H1 (cell line): ENCODE results near the gene DPM2. TPM values are rescaled to one million over a fixed set of nuclear protein-coding genes. Genes with fewer than 3 reads are reported as not detected.

ENCODE experiments used
- CTCF ChIA-PET: fragments of 300-600 bp; sonication (Branson Sonifier 250); formaldehyde crosslinking; loops from one replicate; lab custom pipeline; 2021; ENCODE audit not compliant: partially characterized antibody; lab: Charles Lee
- POLR2A ChIA-PET: fragments of 300-600 bp; sonication (Branson Sonifier 250); formaldehyde crosslinking; loops from one replicate; lab custom pipeline; 2021; ENCODE audit warnings: inconsistent platforms; ENCODE audit not compliant: partially characterized antibody; lab: Charles Lee
- DNase-seq, 2 experiments: peaks; one replicate each; pipeline versions ENCODE4 v3.0.0 to v3.0.0-alpha.2; 2010 to 2022; ENCODE audit warnings: low spot score in 2 of 2, low read depth in 1 of 2, mixed read lengths in 1 of 2
- FAIRE-seq: peaks from 2 replicates; lab custom pipeline; 2011; peaks lifted over from hg19 to GRCh38; lab: Jason Lieb, UNC
- H2AFZ ChIP-seq: 2 replicates; pipeline ENCODE4 v1.8.1; 2012; ENCODE audit warnings: low read length, inconsistent platforms
- H2AK5ac ChIP-seq: 2 replicates; pipeline ENCODE4 v1.6.1; 2013; ENCODE audit warnings: low read depth, low read length
- H2BK120ac ChIP-seq: replicated peaks from 2 replicates; pipeline ENCODE3; 2013; ENCODE audit warnings: low read depth, low read length, inconsistent platforms
- H2BK12ac ChIP-seq: 2 replicates; pipeline ENCODE4 v1.6.1; 2013; ENCODE audit warnings: low read depth, low read length
- H2BK15ac ChIP-seq: 2 replicates; pipeline ENCODE4 v1.6.1; 2013; ENCODE audit warnings: low read length
- H2BK20ac ChIP-seq: 2 replicates; pipeline ENCODE4 v1.6.1; 2013; ENCODE audit warnings: low read length
- H2BK5ac ChIP-seq: 2 replicates; pipeline ENCODE4 v1.6.1; 2013; ENCODE audit warnings: low read depth, low read length
- H3K14ac ChIP-seq: 2 replicates; pipeline ENCODE4 v1.6.1; 2013; ENCODE audit warnings: inconsistent platforms; ENCODE audit not compliant: insufficient read length
- H3K18ac ChIP-seq: 2 replicates; pipeline ENCODE4 v1.6.1; 2013; ENCODE audit warnings: low read length; ENCODE audit errors: extremely low read depth
- H3K23ac ChIP-seq: 2 replicates; pipeline ENCODE4 v1.6.1; 2013; ENCODE audit warnings: inconsistent platforms; ENCODE audit not compliant: insufficient read length
- H3K23me2 ChIP-seq: 2 replicates; pipeline ENCODE4 v1.6.1; 2013; ENCODE audit warnings: low read depth, low read length
- H3K27ac ChIP-seq: 2 replicates; pipeline ENCODE4 v1.6.1; 2011; ENCODE audit warnings: low read depth, low read length, inconsistent platforms
- H3K27me3 ChIP-seq, 4 experiments: replicated peaks in 1 of 4; 1 replicate in 1 of 4; 2 replicates in 3 of 4; pipeline versions ENCODE4 v1.6.1 to v1.8.1; 2011 to 2013; ENCODE audit warnings: low read length in 3 of 4, mild to moderate bottlenecking in 3 of 4, inconsistent platforms in 2 of 4, mixed read lengths in 2 of 4, moderate library complexity in 1 of 4; ENCODE audit not compliant: control insufficient read depth in 3 of 4, insufficient read depth in 3 of 4; ENCODE audit errors: extremely low read depth in 1 of 4
- H3K36me3 ChIP-seq, 4 experiments: 2 replicates each; pipeline versions ENCODE4 v1.6.1 to v1.8.1; 2011 to 2013; ENCODE audit warnings: mild to moderate bottlenecking in 4 of 4, low read length in 3 of 4, moderate library complexity in 2 of 4, control low read depth in 1 of 4, inconsistent platforms in 1 of 4; ENCODE audit not compliant: insufficient read depth in 4 of 4, control insufficient read depth in 2 of 4
- H3K4ac ChIP-seq: replicated peaks from 2 replicates; pipeline ENCODE3; 2013; ENCODE audit warnings: low read length, low read depth, mixed read lengths, inconsistent platforms; ENCODE audit not compliant: insufficient read length
- H3K4me1 ChIP-seq, 4 experiments: replicated peaks in 1 of 4; 1 replicate in 1 of 4; 2 replicates in 3 of 4; pipeline versions ENCODE4 v1.6.1 to v1.8.1; 2011 to 2013; ENCODE audit warnings: low read length in 3 of 4, inconsistent platforms in 2 of 4, mixed read lengths in 1 of 4; ENCODE audit not compliant: insufficient read depth in 4 of 4, control insufficient read depth in 3 of 4
- H3K4me2 ChIP-seq, 2 experiments: 2 replicates each; pipeline versions ENCODE4 v1.6.1 to v1.8.1; 2011 to 2013; ENCODE audit warnings: low read depth in 2 of 2, low read length in 2 of 2, control low read depth in 1 of 2, inconsistent platforms in 1 of 2, mild to moderate bottlenecking in 1 of 2; ENCODE audit not compliant: insufficient read depth in 1 of 2
- H3K4me3 ChIP-seq, 4 experiments: fragments of 200-600, 300-600 bp in 1 of 4; sonication (generic), shearing (Covaris generic), sonication (Bioruptor Twin) in 1 of 4; 2 replicates each; pipeline versions ENCODE4 v1.5.1 to v1.8.1; 2011 to 2016; ENCODE audit warnings: low read length in 4 of 4, low read depth in 3 of 4, control low read depth in 2 of 4, inconsistent platforms in 2 of 4, mild to moderate bottlenecking in 2 of 4, mixed read lengths in 1 of 4, moderate library complexity in 1 of 4; ENCODE audit not compliant: insufficient read depth in 2 of 4; ENCODE audit errors: extremely low read depth in 1 of 4
- H3K56ac ChIP-seq: replicated peaks from 2 replicates; pipeline ENCODE3; 2013; ENCODE audit warnings: low read depth, mild to moderate bottlenecking, mixed read lengths, low read length, inconsistent platforms; ENCODE audit not compliant: insufficient read length
- H3K79me1 ChIP-seq: 2 replicates; pipeline ENCODE4 v1.6.1; 2013; ENCODE audit warnings: low read depth, low read length, control low read depth
- H3K79me2 ChIP-seq, 2 experiments: 2 replicates each; pipeline versions ENCODE4 v1.6.1 to v1.8.1; 2012 to 2013; ENCODE audit warnings: low read length in 2 of 2, mild to moderate bottlenecking in 2 of 2, inconsistent platforms in 1 of 2; ENCODE audit not compliant: insufficient read depth in 2 of 2, control insufficient read depth in 1 of 2
- H3K9ac ChIP-seq, 4 experiments: replicated peaks in 1 of 4; 1 replicate in 1 of 4; 2 replicates in 3 of 4; pipeline versions ENCODE4 v1.6.1 to v1.8.1; 2011 to 2013; ENCODE audit warnings: low read depth in 3 of 4, low read length in 3 of 4, control low read depth in 2 of 4, mild to moderate bottlenecking in 2 of 4, moderate library complexity in 2 of 4, inconsistent platforms in 1 of 4; ENCODE audit errors: extremely low read depth in 1 of 4
- H3K9me3 ChIP-seq, 2 experiments: 2 replicates each; pipeline versions ENCODE4 v1.6.1 to v1.8.1; 2012 to 2013; ENCODE audit warnings: mild to moderate bottlenecking in 2 of 2, moderate library complexity in 2 of 2, control low read depth in 1 of 2, inconsistent platforms in 1 of 2, low read depth in 1 of 2, low read length in 1 of 2, mixed read lengths in 1 of 2; ENCODE audit not compliant: insufficient read depth in 2 of 2
- H4K20me1 ChIP-seq, 2 experiments: replicated peaks in 1 of 2; 2 replicates each; pipeline versions ENCODE3 to v1.8.1; 2011 to 2013; ENCODE audit warnings: inconsistent platforms in 2 of 2, low read length in 2 of 2, mild to moderate bottlenecking in 1 of 2; ENCODE audit not compliant: insufficient read depth in 2 of 2, control insufficient read depth in 1 of 2
- H4K5ac ChIP-seq: 2 replicates; pipeline ENCODE4 v1.6.1; 2013; ENCODE audit warnings: low read length, low read depth, mixed read lengths, inconsistent platforms; ENCODE audit not compliant: insufficient read length
- H4K8ac ChIP-seq: 2 replicates; pipeline ENCODE4 v1.8.0; 2013; ENCODE audit warnings: mild to moderate bottlenecking, moderate library complexity, low read length, inconsistent platforms; ENCODE audit not compliant: insufficient read depth; ENCODE audit errors: extremely low read depth
- H4K91ac ChIP-seq: replicated peaks from 2 replicates; pipeline ENCODE3; 2013; ENCODE audit warnings: low read length, mixed read lengths, inconsistent platforms; ENCODE audit not compliant: insufficient read length
- GABPA ChIP-seq: IDR thresholded peaks from 2 replicates; pipeline ENCODE4 v1.6.1; 2011; ENCODE audit warnings: mild to moderate bottlenecking, low read length, moderate library complexity, borderline replicate concordance; ENCODE audit not compliant: insufficient read depth
- JUN ChIP-seq: IDR thresholded peaks from 2 replicates; pipeline ENCODE4 v1.6.1; 2011; ENCODE audit warnings: low read depth, mild to moderate bottlenecking, improper control_type of control experiment, low read length
- KDM1A ChIP-seq: fragments of 200-600, 300-600 bp; sonication (generic); IDR thresholded peaks from 2 replicates; pipeline ENCODE4 v1.7.1; 2016; ENCODE audit warnings: mild to moderate bottlenecking, low read length, borderline replicate concordance
- KDM4A ChIP-seq: IDR thresholded peaks from one replicate; pipeline ENCODE4 v1.7.1; 2012; ENCODE audit warnings: low read depth, mild to moderate bottlenecking, moderate library complexity, low read length, inconsistent platforms; ENCODE audit not compliant: severe bottlenecking
- POLR2AphosphoS5 ChIP-seq: IDR thresholded peaks from 2 replicates; pipeline ENCODE4 v1.6.1; 2011; ENCODE audit warnings: low read depth, low read length
- RAD21 ChIP-seq, 2 experiments: IDR thresholded peaks in 1 of 2; conservative IDR thresholded peaks in 1 of 2; 2 replicates each; pipeline ENCODE4 v1.6.1; 2011; ENCODE audit warnings: low read depth in 2 of 2, low read length in 2 of 2, improper control_type of control experiment in 1 of 2, inconsistent platforms in 1 of 2, mild to moderate bottlenecking in 1 of 2, moderate library complexity in 1 of 2
- RBBP5 ChIP-seq: IDR thresholded peaks from 2 replicates; pipeline ENCODE4 v1.7.1; 2012; ENCODE audit warnings: low read depth, mild to moderate bottlenecking, inconsistent platforms, low read length, moderate library complexity, borderline replicate concordance
- SAP30 ChIP-seq: fragments of 300-600 bp; sonication (generic); IDR thresholded peaks from 2 replicates; pipeline ENCODE4 v1.7.1; 2012; ENCODE audit warnings: low read length, moderate library complexity, mild to moderate bottlenecking, inconsistent platforms; ENCODE audit not compliant: insufficient read depth, insufficient replicate concordance
- SIN3A ChIP-seq, 2 experiments: IDR thresholded peaks in 1 of 2; conservative IDR thresholded peaks in 1 of 2; 2 replicates each; pipeline ENCODE4 v1.6.1; 2011 to 2012; ENCODE audit warnings: low read length in 2 of 2, improper control_type of control experiment in 1 of 2, low read depth in 1 of 2, mild to moderate bottlenecking in 1 of 2
- TAF1 ChIP-seq: IDR thresholded peaks from 2 replicates; pipeline ENCODE4 v1.6.1; 2011; ENCODE audit warnings: mild to moderate bottlenecking, low read depth, low read length
- TAF7 ChIP-seq: optimal IDR thresholded peaks from 2 replicates; pipeline ENCODE3; 2011; ENCODE audit warnings: low read depth, mild to moderate bottlenecking, inconsistent platforms, low read length, moderate library complexity, borderline replicate concordance
- YY1 ChIP-seq: IDR thresholded peaks from 2 replicates; pipeline ENCODE4 v1.6.1; 2011; ENCODE audit warnings: low read depth, mild to moderate bottlenecking, low read length
- WGBS, 2 experiments: shearing (Covaris generic) in 1 of 2; methylation state at CpG; one replicate each; pipeline versions ENCODE4 v1.1.6 to v1.1.7; 2013 to 2015; ENCODE audit warnings: low lambda C conversion rate in 2 of 2, mixed read lengths in 2 of 2, inconsistent platforms in 1 of 2, low coverage in 1 of 2, missing lambda C conversion rate in 1 of 2; ENCODE audit not compliant: insufficient replicate concordance in 2 of 2, insufficient coverage in 1 of 2, insufficient read length in 1 of 2; ENCODE audit errors: extremely low coverage in 1 of 2, missing lambda C conversion rate in 1 of 2; 5-methylcytosine and 5-hydroxymethylcytosine counted together
- polyA plus RNA-seq, 7 experiments: library from polyadenylated mRNA; depleted of rRNA in 3 of 7; stranded (reverse) in 5 of 7; unstranded in 2 of 7; fragments of >200 nt in 5 of 7; fragments of 200-250 nt in 2 of 7; gene quantifications; 1 replicate in 5 of 7; 2 replicates in 1 of 7; 4 replicates in 1 of 7; pipeline versions ENCODE4 v1.2.1 to v1.2.3, GENCODE V29; 2011 to 2013; ENCODE audit warnings: missing spikeins in 2 of 7, mixed read lengths in 2 of 7
- total RNA-seq: library from RNA; stranded (reverse); fragmentation: NEBNext Ultra II Directional; extraction: Animal tissue kit (Norgen Biotek cat#: 25700); gene quantifications from 2 replicates; pipeline ENCODE4 v1.2.1, GENCODE V29; 2021

DPM2 gene
- total and polyA plus RNA-seq, 2 of the 8 experiments (the other 6 are each of a cell fraction or from before 2014, with no cell fraction given), result 45.4 to 95.4 TPM

GRCh38 chr9:127983847-127984289 lies 46.2 kb upstream of the DPM2 start:
- H4K20me1 ChIP-seq, result peaks cover 9 to 10% of the 10 kb centered on the region in 2 experiments
- 0 out of 2 replicates have a peak overlapping the region, but pooled peaks have one; percentile 27 for H2BK12ac ChIP-seq
- no peak overlapping the region for H3K4me3 ChIP-seq
- H3K23me2 ChIP-seq, result peaks cover 6% of the 10 kb centered on the region; the same call in 1 of the 2 replicates
- 94% methylated on average over 9 of the region's 9 CpGs; no CpG with 5 or more reads in 1 of the 2 experiments for WGBS, 2 experiments
- H3K4ac ChIP-seq, result peak overlapping the region; percentile 16
- H2AK5ac ChIP-seq, result no peak overlapping the region
- H4K8ac ChIP-seq, result no peak overlapping the region
- no peak overlapping the region for H4K5ac ChIP-seq
- no peak overlapping the region for H2BK15ac ChIP-seq
- H2BK120ac ChIP-seq, result peak overlapping the region; percentile 21
- H3K4me1 ChIP-seq, result peaks cover 0 to 15% (median 10%) of the 10 kb centered on the region in 4 experiments; a peak in 6 of 7 replicates
- peak overlapping the region; percentile 84 for H4K91ac ChIP-seq
- ChIA-PET CTCF (interaction anchor here (0.9 to 7.9 kb wide), 4 partner anchors 37 to 121 kb away, joined by 3 to 49 read pairs (median 12); no protein-coding TSS in a partner anchor), POLR2A (interaction anchor here (0.6 to 4.1 kb wide), 3 partner anchors 19 to 43 kb away, joined by 3 to 10 read pairs (median 3); no protein-coding TSS in a partner anchor)
- peaks cover 0 to 11% of the 10 kb centered on the region in 2 experiments; a peak in 2 of 4 replicates for H3K79me2 ChIP-seq
- no peak for DNase-seq
- no peak overlapping the region for H3K4me2 ChIP-seq
- no peaks in the 10 kb centered on the region for H3K9me3 ChIP-seq
- no peak overlapping the region for H3K27ac ChIP-seq
- H3K56ac ChIP-seq, result no peak overlapping the region
- no peak overlapping the region for H3K9ac ChIP-seq
- H3K14ac ChIP-seq, result no peak overlapping the region
- no peak for FAIRE-seq
- H3K79me1 ChIP-seq, result peaks cover 5% of the 10 kb centered on the region; the same call in 1 of the 2 replicates
- no peaks in the 10 kb centered on the region for H3K36me3 ChIP-seq
- H2BK5ac ChIP-seq, result no peak overlapping the region
- H3K18ac ChIP-seq, result peak overlapping the region; percentile 38; the same call in 1 of the 2 replicates
- H2BK20ac ChIP-seq, result no peak overlapping the region
- no peaks in the 10 kb centered on the region; a peak in 1 of 7 replicates for H3K27me3 ChIP-seq
- H2AFZ ChIP-seq, result 0 out of 2 replicates have a peak overlapping the region, but pooled peaks have one; percentile 40
- no peak overlapping the region for H3K23ac ChIP-seq
- TF ChIP-seq YY1 (no peak), GABPA (no peak), SAP30 (no peak), TAF7 (no peak), SIN3A (conservative IDR thresholded peaks at IDR 0.05 in 1 of 2, IDR thresholded peaks at IDR 0.05 in 1 of 2; ENCODE audit: low read depth in 1 of 2, low read length in 2 of 2) (no peak), RAD21 (IDR thresholded peaks at IDR 0.05 in 1 of 2, conservative IDR thresholded peaks at IDR 0.05 in 1 of 2; ENCODE audit: low read depth in 2 of 2, low read length in 2 of 2) (no peak), TAF1 (no peak), POLR2AphosphoS5 (no peak), RBBP5 (no peak), JUN (no peak), KDM1A (no peak), KDM4A (no peak)
